ENCODE data around the gene KRT6A. TPM values are rescaled to one million over a fixed set of nuclear protein-coding genes. Genes with fewer than 3 reads are reported as not detected.
A peak's percentile ranks its signal among the peaks of the same experiment; 100 is the strongest.

KRT6A gene
- total and polyA plus RNA-seq, 2 experiments from 2014 or later, result not detected

GRCh38 chr12:52524241-52524897, 31.3 kb upstream of the KRT6A start:
- TF ChIP-seq EZH2phosphoT487 (IDR thresholded peaks at IDR 0.05; ENCODE audit: insufficient read depth, low read depth) (no peak), EZH2 (IDR thresholded peaks at IDR 0.05; ENCODE audit: insufficient read depth, poor library complexity, severe bottlenecking) (no peak)
- Histone ChIP-seq H3F3A (ENCODE audit: insufficient read depth) (no peaks in the 10 kb centered on the region), H3K27me3 (replicated peaks; ENCODE audit: insufficient read depth) (peaks cover 22% of the 10 kb centered on the region), H4K20me1 (ENCODE audit: insufficient read depth) (no peaks in the 10 kb centered on the region), H3K4me1 (ENCODE audit: insufficient read depth) (no peaks in the 10 kb centered on the region), H3K9me3 (ENCODE audit: low read depth) (no peaks in the 10 kb centered on the region), H3K79me2 (ENCODE audit: insufficient read depth) (no peaks in the 10 kb centered on the region), H3K4me2 (ENCODE audit: unreplicated experiment) (no peak overlapping the region), H2AFZ (no peak overlapping the region), H3K9me2 (ENCODE audit: insufficient read depth) (no peaks in the 10 kb centered on the region), H3K9ac (no peak overlapping the region), H3K4me3 (no peak overlapping the region), H3K36me3 (ENCODE audit: low read depth) (no peaks in the 10 kb centered on the region), H3K27ac (no peak overlapping the region)
- 51 to 53% methylated on average over 6 of the region's 6 CpGs for WGBS, 2 experiments (ENCODE audit: low coverage in 1 of 2, low lambda C conversion rate in 2 of 2, missing lambda C conversion rate in 2 of 2)
- in situ Hi-C loops (cut with MboI), result no loop called here
- no peak for DNase-seq

GRCh38 chr12:52523824-52524223, 30.8 kb upstream of the KRT6A start:
- no peaks in the 10 kb centered on the region for H3K4me1 ChIP-seq (ENCODE audit: insufficient read depth)
- no peaks in the 10 kb centered on the region for H3K9me2 ChIP-seq (ENCODE audit: insufficient read depth)
- TF ChIP-seq EZH2 (IDR thresholded peaks at IDR 0.05; ENCODE audit: insufficient read depth, poor library complexity, severe bottlenecking) (no peak), EZH2phosphoT487 (IDR thresholded peaks at IDR 0.05; ENCODE audit: insufficient read depth, low read depth) (no peak)
- H3K4me2 ChIP-seq (ENCODE audit: unreplicated experiment), result no peak overlapping the region
- in situ Hi-C loops (cut with MboI), result no loop called here
- H3K9ac ChIP-seq, result no peak overlapping the region
- no peaks in the 10 kb centered on the region for H3K36me3 ChIP-seq (ENCODE audit: low read depth)
- no peak overlapping the region for H3K4me3 ChIP-seq
- DNase-seq, result no peak
- H3K9me3 ChIP-seq (ENCODE audit: low read depth), result no peaks in the 10 kb centered on the region
- WGBS, 2 experiments (ENCODE audit: low coverage in 1 of 2, low lambda C conversion rate in 2 of 2, missing lambda C conversion rate in 2 of 2), result 75% methylated on average over 4 of the region's 4 CpGs
- peaks cover 27% of the 10 kb centered on the region for H3K27me3 ChIP-seq (replicated peaks; ENCODE audit: insufficient read depth)
- no peaks in the 10 kb centered on the region for H4K20me1 ChIP-seq (ENCODE audit: insufficient read depth)
- no peaks in the 10 kb centered on the region for H3F3A ChIP-seq (ENCODE audit: insufficient read depth)
- no peak overlapping the region for H3K27ac ChIP-seq
- H3K79me2 ChIP-seq (ENCODE audit: insufficient read depth), result no peaks in the 10 kb centered on the region
- no peak overlapping the region for H2AFZ ChIP-seq

- Histone ChIP-seq H3K4me3 (no peak overlapping the region), H2AFZ (no peak overlapping the region), H3F3A (ENCODE audit: insufficient read depth) (no peaks in the 10 kb centered on the region), H3K4me2 (ENCODE audit: unreplicated experiment) (no peak overlapping the region), H3K9ac (no peak overlapping the region), H3K27me3 (replicated peaks; ENCODE audit: insufficient read depth) (peaks cover 33% of the 10 kb centered on the region), H3K27ac (no peak overlapping the region), H3K79me2 (ENCODE audit: insufficient read depth) (no peaks in the 10 kb centered on the region), H3K36me3 (ENCODE audit: low read depth) (no peaks in the 10 kb centered on the region), H3K9me3 (ENCODE audit: low read depth) (no peaks in the 10 kb centered on the region), H3K4me1 (ENCODE audit: insufficient read depth) (no peaks in the 10 kb centered on the region), H3K9me2 (ENCODE audit: insufficient read depth) (no peaks in the 10 kb centered on the region), H4K20me1 (ENCODE audit: insufficient read depth) (no peaks in the 10 kb centered on the region)
- in situ Hi-C loops (cut with MboI), result no loop called here
- peak; percentile 50 for DNase-seq
- TF ChIP-seq EZH2phosphoT487 (IDR thresholded peaks at IDR 0.05; ENCODE audit: insufficient read depth, low read depth), result no peak
- no peak for TF ChIP-seq EZH2 (IDR thresholded peaks at IDR 0.05; ENCODE audit: insufficient read depth, poor library complexity, severe bottlenecking)
- 24 to 33% methylated on average over 10 of the region's 10 CpGs for WGBS, 2 experiments (ENCODE audit: low coverage in 1 of 2, low lambda C conversion rate in 2 of 2, missing lambda C conversion rate in 2 of 2)
These were observed 29.4 kb upstream of the KRT6A start for GRCh38 chr12:52522346-52523011.

- Histone ChIP-seq H3K79me2 (ENCODE audit: insufficient read depth) (no peaks in the 10 kb centered on the region), H3K27ac (no peak overlapping the region), H3K9me3 (ENCODE audit: low read depth) (no peaks in the 10 kb centered on the region), H3K36me3 (ENCODE audit: low read depth) (no peaks in the 10 kb centered on the region), H3K27me3 (replicated peaks; ENCODE audit: insufficient read depth) (peaks cover 33% of the 10 kb centered on the region), H3K4me3 (no peak overlapping the region), H2AFZ (no peak overlapping the region), H3K9ac (no peak overlapping the region), H3K4me2 (ENCODE audit: unreplicated experiment) (no peak overlapping the region), H3F3A (ENCODE audit: insufficient read depth) (no peaks in the 10 kb centered on the region), H4K20me1 (ENCODE audit: insufficient read depth) (no peaks in the 10 kb centered on the region), H3K9me2 (ENCODE audit: insufficient read depth) (no peaks in the 10 kb centered on the region), H3K4me1 (ENCODE audit: insufficient read depth) (no peaks in the 10 kb centered on the region)
- WGBS, 2 experiments (ENCODE audit: low coverage in 1 of 2, low lambda C conversion rate in 2 of 2, missing lambda C conversion rate in 2 of 2), result 67 to 74% methylated on average over 10 of the region's 10 CpGs
- TF ChIP-seq EZH2 (IDR thresholded peaks at IDR 0.05; ENCODE audit: insufficient read depth, poor library complexity, severe bottlenecking) (no peak), EZH2phosphoT487 (IDR thresholded peaks at IDR 0.05; ENCODE audit: insufficient read depth, low read depth) (no peak)
- in situ Hi-C loops (cut with MboI), result no loop called here
- DNase-seq, result peak; percentile 64
These were observed 28.7 kb upstream of the KRT6A start for GRCh38 chr12:52521568-52522266.

Measured in GM23248 (cell line).